ENCODE data around the gene TSHZ2. TPM values are rescaled to one million over a fixed set of nuclear protein-coding genes. Genes with fewer than 3 reads are reported as not detected.

Gene TSHZ2
- total and polyA plus RNA-seq, 9 of the 15 experiments (the other 6 are each of a cell fraction or from before 2014, with no cell fraction given) = 0.03 to 0.20 (median 0.05) TPM; not detected in 4

DNA sequence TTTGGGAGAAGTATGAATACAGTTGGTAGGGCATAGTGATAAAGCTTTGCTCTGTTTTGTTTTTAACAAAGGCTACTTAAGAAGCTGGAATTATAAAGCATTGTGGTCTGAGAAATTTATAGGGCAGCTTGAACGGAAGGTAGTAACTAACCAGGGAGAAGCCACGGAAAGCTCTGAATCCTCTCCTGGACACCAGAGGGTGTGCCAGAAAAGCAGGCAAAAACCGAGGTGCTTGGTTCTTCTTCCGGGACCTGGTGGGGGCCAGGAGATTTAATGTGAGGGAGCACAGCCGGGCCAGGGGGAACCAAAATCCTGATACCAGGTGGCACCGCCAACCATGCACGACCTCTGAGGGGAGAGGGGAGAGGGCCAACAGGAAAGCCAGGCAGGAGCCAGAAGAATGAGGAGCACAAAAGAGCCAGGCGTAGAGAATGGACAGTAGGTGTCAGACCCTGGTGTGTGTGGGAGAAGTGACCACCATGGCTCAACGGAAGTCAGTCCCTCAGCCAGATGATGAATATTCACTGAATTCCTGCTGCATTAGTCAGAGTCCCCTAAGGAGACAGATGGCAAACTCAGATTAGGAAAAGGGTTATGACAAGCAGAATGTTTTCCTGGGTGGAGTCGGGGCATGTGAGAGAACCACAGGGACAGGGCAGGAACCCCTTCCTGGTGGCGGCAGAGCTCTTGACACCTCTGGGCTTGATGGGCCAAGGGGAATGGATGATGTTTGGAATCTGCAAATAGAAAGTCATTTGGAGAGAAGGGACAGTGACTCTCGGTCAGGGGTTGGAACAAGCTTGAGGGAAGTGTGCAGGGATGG, 359.2 kb downstream of the TSHZ2 start (continued):
- TF ChIP-seq, protein P1, sequence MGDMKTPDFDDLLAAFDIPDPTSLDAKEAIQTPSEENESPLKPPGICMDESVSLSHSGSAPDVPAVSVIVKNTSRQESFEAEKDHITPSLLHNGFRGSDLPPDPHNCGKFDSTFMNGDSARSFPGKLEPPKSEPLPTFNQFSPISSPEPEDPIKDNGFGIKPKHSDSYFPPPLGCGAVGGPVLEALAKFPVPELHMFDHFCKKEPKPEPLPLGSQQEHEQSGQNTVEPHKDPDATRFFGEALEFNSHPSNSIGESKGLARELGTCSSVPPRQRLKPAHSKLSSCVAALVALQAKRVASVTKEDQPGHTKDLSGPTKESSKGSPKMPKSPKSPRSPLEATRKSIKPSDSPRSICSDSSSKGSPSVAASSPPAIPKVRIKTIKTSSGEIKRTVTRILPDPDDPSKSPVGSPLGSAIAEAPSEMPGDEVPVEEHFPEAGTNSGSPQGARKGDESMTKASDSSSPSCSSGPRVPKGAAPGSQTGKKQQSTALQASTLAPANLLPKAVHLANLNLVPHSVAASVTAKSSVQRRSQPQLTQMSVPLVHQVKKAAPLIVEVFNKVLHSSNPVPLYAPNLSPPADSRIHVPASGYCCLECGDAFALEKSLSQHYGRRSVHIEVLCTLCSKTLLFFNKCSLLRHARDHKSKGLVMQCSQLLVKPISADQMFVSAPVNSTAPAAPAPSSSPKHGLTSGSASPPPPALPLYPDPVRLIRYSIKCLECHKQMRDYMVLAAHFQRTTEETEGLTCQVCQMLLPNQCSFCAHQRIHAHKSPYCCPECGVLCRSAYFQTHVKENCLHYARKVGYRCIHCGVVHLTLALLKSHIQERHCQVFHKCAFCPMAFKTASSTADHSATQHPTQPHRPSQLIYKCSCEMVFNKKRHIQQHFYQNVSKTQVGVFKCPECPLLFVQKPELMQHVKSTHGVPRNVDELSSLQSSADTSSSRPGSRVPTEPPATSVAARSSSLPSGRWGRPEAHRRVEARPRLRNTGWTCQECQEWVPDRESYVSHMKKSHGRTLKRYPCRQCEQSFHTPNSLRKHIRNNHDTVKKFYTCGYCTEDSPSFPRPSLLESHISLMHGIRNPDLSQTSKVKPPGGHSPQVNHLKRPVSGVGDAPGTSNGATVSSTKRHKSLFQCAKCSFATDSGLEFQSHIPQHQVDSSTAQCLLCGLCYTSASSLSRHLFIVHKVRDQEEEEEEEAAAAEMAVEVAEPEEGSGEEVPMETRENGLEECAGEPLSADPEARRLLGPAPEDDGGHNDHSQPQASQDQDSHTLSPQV (IDR thresholded peaks at IDR 0.05) = peak; percentile 92
- TF ChIP-seq TOE1 (IDR thresholded peaks at IDR 0.05; ENCODE audit: borderline replicate concordance) (peak; percentile 55; the same call in 1 of the 2 replicates), TOE1 (CRISPR knock-in tag; IDR thresholded peaks at IDR 0.05; ENCODE audit: borderline replicate concordance, low read depth) (no peak)
- TF ChIP-seq, protein P2, sequence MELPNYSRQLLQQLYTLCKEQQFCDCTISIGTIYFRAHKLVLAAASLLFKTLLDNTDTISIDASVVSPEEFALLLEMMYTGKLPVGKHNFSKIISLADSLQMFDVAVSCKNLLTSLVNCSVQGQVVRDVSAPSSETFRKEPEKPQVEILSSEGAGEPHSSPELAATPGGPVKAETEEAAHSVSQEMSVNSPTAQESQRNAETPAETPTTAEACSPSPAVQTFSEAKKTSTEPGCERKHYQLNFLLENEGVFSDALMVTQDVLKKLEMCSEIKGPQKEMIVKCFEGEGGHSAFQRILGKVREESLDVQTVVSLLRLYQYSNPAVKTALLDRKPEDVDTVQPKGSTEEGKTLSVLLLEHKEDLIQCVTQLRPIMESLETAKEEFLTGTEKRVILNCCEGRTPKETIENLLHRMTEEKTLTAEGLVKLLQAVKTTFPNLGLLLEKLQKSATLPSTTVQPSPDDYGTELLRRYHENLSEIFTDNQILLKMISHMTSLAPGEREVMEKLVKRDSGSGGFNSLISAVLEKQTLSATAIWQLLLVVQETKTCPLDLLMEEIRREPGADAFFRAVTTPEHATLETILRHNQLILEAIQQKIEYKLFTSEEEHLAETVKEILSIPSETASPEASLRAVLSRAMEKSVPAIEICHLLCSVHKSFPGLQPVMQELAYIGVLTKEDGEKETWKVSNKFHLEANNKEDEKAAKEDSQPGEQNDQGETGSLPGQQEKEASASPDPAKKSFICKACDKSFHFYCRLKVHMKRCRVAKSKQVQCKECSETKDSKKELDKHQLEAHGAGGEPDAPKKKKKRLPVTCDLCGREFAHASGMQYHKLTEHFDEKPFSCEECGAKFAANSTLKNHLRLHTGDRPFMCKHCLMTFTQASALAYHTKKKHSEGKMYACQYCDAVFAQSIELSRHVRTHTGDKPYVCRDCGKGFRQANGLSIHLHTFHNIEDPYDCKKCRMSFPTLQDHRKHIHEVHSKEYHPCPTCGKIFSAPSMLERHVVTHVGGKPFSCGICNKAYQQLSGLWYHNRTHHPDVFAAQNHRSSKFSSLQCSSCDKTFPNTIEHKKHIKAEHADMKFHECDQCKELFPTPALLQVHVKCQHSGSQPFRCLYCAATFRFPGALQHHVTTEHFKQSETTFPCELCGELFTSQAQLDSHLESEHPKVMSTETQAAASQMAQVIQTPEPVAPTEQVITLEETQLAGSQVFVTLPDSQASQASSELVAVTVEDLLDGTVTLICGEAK (IDR thresholded peaks at IDR 0.05) = 0 out of 2 replicates have a peak, but pooled peaks have one; percentile 38
- TF ChIP-seq, protein P2 (CRISPR knock-in tag; IDR thresholded peaks at IDR 0.05) = no peak
